ENCODE data around the gene SLC39A9.

SLC39A9 gene

DNA sequence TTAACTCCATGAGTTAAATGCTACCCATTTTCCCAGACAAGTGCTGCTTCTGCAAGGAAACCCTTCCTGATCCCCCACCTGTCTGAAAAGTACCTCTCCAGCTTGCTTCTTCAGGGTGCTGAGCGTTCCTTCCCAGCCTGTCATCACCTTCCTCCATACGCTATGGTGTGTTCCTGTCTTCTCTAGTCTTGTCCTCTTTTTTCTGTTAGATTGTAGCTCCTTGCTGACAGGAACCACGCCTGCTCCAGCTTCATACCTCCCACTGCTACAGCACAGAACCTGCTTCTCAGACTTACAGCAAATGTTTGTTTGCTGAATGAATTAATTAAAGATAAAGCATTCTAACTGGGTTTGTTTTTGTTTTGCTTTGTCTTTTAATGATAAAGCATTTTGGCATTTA lies 39.5 kb upstream of the SLC39A9 start:
- in situ Hi-C loops (cut with HindIII; ENCODE audit: low sequenced_read_pairs) = no loop called here

DNA sequence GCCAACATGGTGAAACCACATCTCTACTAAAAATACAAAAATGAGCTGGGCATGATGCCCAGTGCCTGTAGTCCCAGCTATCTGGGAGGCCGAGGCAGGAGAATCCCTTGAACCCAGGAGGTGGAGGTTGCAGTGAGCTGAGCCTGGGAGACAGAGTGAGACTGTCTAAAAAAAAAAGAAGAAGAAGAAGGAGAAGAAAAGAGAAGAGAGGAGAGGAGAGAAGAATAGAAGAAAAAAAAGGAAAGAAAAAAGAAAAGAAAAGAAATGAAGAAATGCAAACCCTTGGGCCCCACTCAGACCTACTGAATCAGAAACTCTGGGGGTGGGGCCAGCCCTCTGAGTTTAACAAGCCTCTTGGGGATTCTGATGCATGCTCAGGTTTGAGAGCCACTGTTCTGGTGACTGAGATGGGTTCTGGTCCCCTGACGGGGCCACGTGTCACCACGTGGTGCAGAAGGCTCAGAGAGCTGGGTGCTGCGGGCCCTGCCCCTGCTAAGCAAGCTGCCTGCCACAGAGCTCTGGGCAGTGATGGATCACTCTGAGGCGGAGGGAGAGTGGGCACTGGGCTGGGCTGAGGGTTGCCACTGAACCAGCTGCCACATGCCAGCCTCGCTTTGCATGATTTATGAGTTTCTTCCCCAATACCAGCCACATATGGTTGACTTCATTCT lies 37.9 kb upstream of the SLC39A9 start:
- in situ Hi-C loops (cut with HindIII; ENCODE audit: low sequenced_read_pairs) = no loop called here
- no peak for DNase-seq (ENCODE audit: low read depth, low spot score)
- TF ChIP-seq CTCF (IDR thresholded peaks at IDR 0.05; ENCODE audit: low read depth, low read length) = no peak
- no peak overlapping the region for H3K4me3 ChIP-seq (ENCODE audit: low read depth, low read length)

More for the DNA sequence above, 39.5 kb upstream of the SLC39A9 start:
- no peak overlapping the region for H3K4me3 ChIP-seq (ENCODE audit: low read depth, low read length)
- no peak for DNase-seq (ENCODE audit: low read depth, low spot score)
- TF ChIP-seq CTCF (IDR thresholded peaks at IDR 0.05; ENCODE audit: low read depth, low read length) = no peak

- H3K4me3 ChIP-seq (ENCODE audit: low read depth, low read length) = no peak overlapping the region
- peak; percentile 32 for DNase-seq (ENCODE audit: low read depth, low spot score)
- peak; percentile 65 for TF ChIP-seq CTCF (IDR thresholded peaks at IDR 0.05; ENCODE audit: low read depth, low read length)
- in situ Hi-C loops (cut with HindIII; ENCODE audit: low sequenced_read_pairs) = no loop called here
Observed at GRCh38 chr14:69363055-69363454, 35.4 kb upstream of the SLC39A9 start.

DNA sequence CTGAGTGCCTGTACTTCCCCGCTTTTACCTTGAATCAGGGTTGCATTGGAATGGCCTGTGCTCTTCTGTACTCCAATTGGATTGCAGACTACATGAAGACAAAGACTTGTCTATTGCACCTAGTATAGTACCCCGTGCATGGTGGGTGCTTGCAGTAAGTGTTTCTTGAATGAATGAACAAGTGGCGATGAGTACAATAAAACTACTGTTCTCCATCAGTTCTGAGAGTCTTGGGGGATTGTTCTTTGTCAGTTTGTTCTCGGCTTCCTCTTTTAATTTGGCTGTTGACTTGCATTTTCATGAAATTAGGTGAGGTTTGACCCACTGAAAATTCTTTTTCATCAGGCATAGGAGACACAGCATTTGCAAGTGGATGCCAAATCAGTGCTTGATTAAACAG lies 34.5 kb upstream of the SLC39A9 start:
- H3K4me3 ChIP-seq (ENCODE audit: low read depth, low read length) = no peak overlapping the region
- DNase-seq (ENCODE audit: low read depth, low spot score) = no peak
- in situ Hi-C loops (cut with HindIII; ENCODE audit: low sequenced_read_pairs) = no loop called here
- no peak for TF ChIP-seq CTCF (IDR thresholded peaks at IDR 0.05; ENCODE audit: low read depth, low read length)

GRCh38 chr14:69364378-69364777 lies 34.1 kb upstream of the SLC39A9 start:
- in situ Hi-C loops (cut with HindIII; ENCODE audit: low sequenced_read_pairs) = no loop called here
- H3K4me3 ChIP-seq (ENCODE audit: low read depth, low read length) = no peak overlapping the region
- no peak for TF ChIP-seq CTCF (IDR thresholded peaks at IDR 0.05; ENCODE audit: low read depth, low read length)
- no peak for DNase-seq (ENCODE audit: low read depth, low spot score)

- DNase-seq (ENCODE audit: low read depth, low spot score) = no peak
- no peak overlapping the region for H3K4me3 ChIP-seq (ENCODE audit: low read depth, low read length)
- in situ Hi-C loops (cut with HindIII; ENCODE audit: low sequenced_read_pairs) = no loop called here
- TF ChIP-seq CTCF (IDR thresholded peaks at IDR 0.05; ENCODE audit: low read depth, low read length) = no peak
Observed at GRCh38 chr14:69366069-69366468, 32.4 kb upstream of the SLC39A9 start.

Data from astrocyte of the spinal cord (primary cell).